Panc1 (cell line): Measurements from ENCODE around the gene DPYSL5. TPM values are rescaled to one million over a fixed set of nuclear protein-coding genes. Genes with fewer than 3 reads are reported as not detected.

Experiments
- ATAC-seq: fragments of 200-7000 bp; cut with Tn5 transposase; 2 replicates; pipeline ENCODE4 v1.9.1; 2020; ENCODE audit warnings: mild to moderate bottlenecking, moderate library complexity
- Bru-seq: library from RNA; stranded (reverse); fragments of 400-500 nt; gene quantifications from one replicate; lab custom pipeline; 2021; lab: Mats Ljungman, UMichigan
- BruChase-seq, 2 experiments: library from RNA; stranded (reverse); fragments of 400-500 nt; gene quantifications; one replicate each; lab custom pipeline; 2021; lab: Mats Ljungman, UMichigan
- BruUV-seq: library from RNA; stranded (reverse); fragments of 400-500 nt; replicated peaks from 2 replicates; lab custom pipeline; 2021; lab: Mats Ljungman, UMichigan
- CTCF ChIA-PET: fragments of 300-600 bp; sonication (Branson Sonifier 250); formaldehyde crosslinking; loops from one replicate; lab custom pipeline; 2022; ENCODE audit warnings: antibody characterized with exemption; lab: Charles Lee
- POLR2A ChIA-PET: fragments of 300-600 bp; sonication (Branson Sonifier 250); formaldehyde crosslinking; loops from one replicate; lab custom pipeline; 2022; ENCODE audit warnings: antibody characterized with exemption; lab: Charles Lee
- DNase-seq: peaks from one replicate; pipeline ENCODE4 v3.0.0-alpha.2; 2010; ENCODE audit warnings: low read depth, low spot score
- H3K27ac ChIP-seq: 2 replicates; pipeline ENCODE4 v1.5.1; 2011; ENCODE audit warnings: mild to moderate bottlenecking, low read length, inconsistent platforms
- H3K27me3 ChIP-seq: fragments of 200-500 bp; sonication (Bioruptor generic); 2 replicates; pipeline ENCODE4 v1.6.0; 2014; ENCODE audit warnings: low read length, inconsistent platforms; ENCODE audit not compliant: control insufficient read depth, insufficient read depth
- H3K36me3 ChIP-seq: fragments of 200-500 bp; sonication (Bioruptor generic); 2 replicates; pipeline ENCODE4 v1.5.1; 2014; ENCODE audit warnings: inconsistent platforms, mild to moderate bottlenecking, low read length, moderate library complexity; ENCODE audit not compliant: control insufficient read depth, insufficient read depth
- H3K4me1 ChIP-seq: 2 replicates; pipeline ENCODE4 v1.5.1; 2011; ENCODE audit warnings: inconsistent platforms, mild to moderate bottlenecking, low read length, moderate library complexity; ENCODE audit not compliant: control insufficient read depth, insufficient read depth
- H3K4me3 ChIP-seq, 2 experiments: 2 replicates each; pipeline ENCODE4 v1.5.1; 2011 to 2012; ENCODE audit warnings: low read depth in 2 of 2, low read length in 2 of 2, mild to moderate bottlenecking in 2 of 2, inconsistent platforms in 1 of 2, moderate library complexity in 1 of 2
- H3K9me3 ChIP-seq: fragments of 200-500 bp; sonication (Bioruptor generic); 2 replicates; pipeline ENCODE4 v1.5.1; 2014; ENCODE audit warnings: low read depth, mild to moderate bottlenecking, inconsistent platforms, low read length, moderate library complexity; ENCODE audit not compliant: control insufficient read depth, insufficient read depth
- POLR2AphosphoS5 ChIP-seq: IDR thresholded peaks from 2 replicates; pipeline ENCODE4 v1.6.1; 2012; ENCODE audit warnings: mild to moderate bottlenecking, low read depth, low read length, moderate library complexity
- SIN3A ChIP-seq: IDR thresholded peaks from 2 replicates; pipeline ENCODE4 v1.6.1; 2012; ENCODE audit warnings: low read depth, mild to moderate bottlenecking, low read length, moderate library complexity, borderline replicate concordance; ENCODE audit not compliant: insufficient read depth
- TCF7L2 ChIP-seq: IDR thresholded peaks from 2 replicates; pipeline ENCODE4 v1.6.1; 2011; ENCODE audit warnings: mild to moderate bottlenecking, low read depth, low read length, inconsistent platforms
- in situ Hi-C: cut with HindIII; loops from 2 replicates; pipeline ENCODE4 v1.10.0; 2016; ENCODE audit warnings: low sequenced_read_pairs, low pct_unique_long_range_greater_than_20kb
- intact Hi-C: fragments of 100-400 bp; cut with micrococcal nuclease; formaldehyde crosslinking; loops from one replicate; pipeline ENCODE4 v1.10.0; 2022; ENCODE audit not compliant: unreplicated experiment
- long read RNA-seq: library from polyadenylated mRNA; unstranded; transcript quantifications from one replicate; pipeline ENCODE4 v2.0.0, GENCODE V29; 2021; ENCODE audit not compliant: unreplicated experiment
- polyA plus RNA-seq: library from polyadenylated mRNA; unstranded; fragments of >200 nt; gene quantifications from one replicate; pipeline ENCODE4 v1.2.1, GENCODE V29; 2012; ENCODE audit warnings: missing spikeins; ENCODE audit not compliant: insufficient read length
- total RNA-seq: library from RNA; stranded (reverse); gene quantifications from one replicate; pipeline ENCODE4 v1.2.1, GENCODE V29; 2021; ENCODE audit not compliant: unreplicated experiment
- TF ChIP-seq, protein P1 (sequence below), 2 experiments: IDR thresholded peaks; 2 replicates each; pipeline ENCODE4 v1.6.1; 2011 to 2012; ENCODE audit warnings: low read depth in 2 of 2, control low read depth in 1 of 2, low read length in 1 of 2, mild to moderate bottlenecking in 1 of 2, moderate library complexity in 1 of 2; ENCODE audit not compliant: insufficient read depth in 1 of 2
- TF ChIP-seq, protein P2 (sequence below): fragments of 450-650 bp; IDR thresholded peaks from 2 replicates; pipeline ENCODE4 v1.5.1; 2017; ENCODE audit warnings: mild to moderate bottlenecking

Gene DPYSL5
- total RNA-seq = 0.31 TPM
- polyA plus RNA-seq = 0.36 TPM
- Bru-seq, nascent RNA = percentile 13 among the genes with signal in this experiment
- BruChase-seq, experiment 1, labeled RNA remaining after a 2-hour chase = percentile 14 among the genes with signal in this experiment
- BruChase-seq, experiment 2, labeled RNA remaining after a 6-hour chase = percentile 14 among the genes with signal in this experiment
- long read RNA-seq = 0 reads

DNA sequence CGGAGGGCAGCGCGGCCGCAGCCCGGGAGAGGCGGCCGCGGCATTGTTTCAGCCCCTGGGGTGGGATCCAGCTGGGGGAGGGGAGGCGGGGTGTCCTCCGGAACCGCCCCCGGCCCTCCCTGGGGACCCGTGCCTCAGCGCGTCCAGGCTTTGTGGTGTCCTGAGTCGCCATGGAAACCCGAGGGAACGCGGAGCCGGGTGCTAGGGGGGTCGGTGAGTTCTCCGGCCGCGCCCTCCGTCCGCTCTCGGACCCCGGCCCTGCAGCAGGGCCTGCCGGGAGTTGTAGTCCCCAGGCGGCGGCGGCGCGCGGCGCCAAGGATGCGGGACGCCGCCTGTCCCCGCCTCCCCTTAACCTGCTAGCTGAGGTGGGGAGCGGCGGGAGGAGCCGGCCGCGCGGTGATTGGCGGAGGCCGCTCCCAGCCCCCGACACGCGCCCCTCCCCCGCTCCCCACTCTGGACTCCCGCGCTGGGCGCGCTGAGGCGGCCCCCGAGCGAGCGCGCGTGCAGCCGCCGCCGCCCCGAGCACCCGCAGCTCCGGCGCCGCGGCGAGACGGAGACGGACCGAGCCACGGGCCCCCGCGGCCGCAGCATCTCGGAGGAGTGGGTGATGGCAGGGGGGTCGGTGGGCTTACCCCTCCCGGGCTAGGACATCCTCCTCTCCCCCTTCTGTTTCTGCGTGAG lies at the start of gene DPYSL5:
Gene DPYSL5, plus strand, starts transcription at position 478 of the 681 bp plus-strand sequence. CDS start 50,368 bp downstream, outside the sequence.
- peaks cover 34% of the 10 kb centered on the region for H3K27me3 ChIP-seq
- H3K4me1 ChIP-seq = peaks cover 4% of the 10 kb centered on the region; the same call in 1 of the 2 replicates
- TF ChIP-seq, protein P1, sequence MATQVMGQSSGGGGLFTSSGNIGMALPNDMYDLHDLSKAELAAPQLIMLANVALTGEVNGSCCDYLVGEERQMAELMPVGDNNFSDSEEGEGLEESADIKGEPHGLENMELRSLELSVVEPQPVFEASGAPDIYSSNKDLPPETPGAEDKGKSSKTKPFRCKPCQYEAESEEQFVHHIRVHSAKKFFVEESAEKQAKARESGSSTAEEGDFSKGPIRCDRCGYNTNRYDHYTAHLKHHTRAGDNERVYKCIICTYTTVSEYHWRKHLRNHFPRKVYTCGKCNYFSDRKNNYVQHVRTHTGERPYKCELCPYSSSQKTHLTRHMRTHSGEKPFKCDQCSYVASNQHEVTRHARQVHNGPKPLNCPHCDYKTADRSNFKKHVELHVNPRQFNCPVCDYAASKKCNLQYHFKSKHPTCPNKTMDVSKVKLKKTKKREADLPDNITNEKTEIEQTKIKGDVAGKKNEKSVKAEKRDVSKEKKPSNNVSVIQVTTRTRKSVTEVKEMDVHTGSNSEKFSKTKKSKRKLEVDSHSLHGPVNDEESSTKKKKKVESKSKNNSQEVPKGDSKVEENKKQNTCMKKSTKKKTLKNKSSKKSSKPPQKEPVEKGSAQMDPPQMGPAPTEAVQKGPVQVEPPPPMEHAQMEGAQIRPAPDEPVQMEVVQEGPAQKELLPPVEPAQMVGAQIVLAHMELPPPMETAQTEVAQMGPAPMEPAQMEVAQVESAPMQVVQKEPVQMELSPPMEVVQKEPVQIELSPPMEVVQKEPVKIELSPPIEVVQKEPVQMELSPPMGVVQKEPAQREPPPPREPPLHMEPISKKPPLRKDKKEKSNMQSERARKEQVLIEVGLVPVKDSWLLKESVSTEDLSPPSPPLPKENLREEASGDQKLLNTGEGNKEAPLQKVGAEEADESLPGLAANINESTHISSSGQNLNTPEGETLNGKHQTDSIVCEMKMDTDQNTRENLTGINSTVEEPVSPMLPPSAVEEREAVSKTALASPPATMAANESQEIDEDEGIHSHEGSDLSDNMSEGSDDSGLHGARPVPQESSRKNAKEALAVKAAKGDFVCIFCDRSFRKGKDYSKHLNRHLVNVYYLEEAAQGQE (IDR thresholded peaks at IDR 0.05; ENCODE audit: insufficient read depth in 1 of 2, low read depth in 2 of 2, low read length in 1 of 2) = no peak
- TF ChIP-seq TCF7L2 = no peak
- TF ChIP-seq, protein P2, sequence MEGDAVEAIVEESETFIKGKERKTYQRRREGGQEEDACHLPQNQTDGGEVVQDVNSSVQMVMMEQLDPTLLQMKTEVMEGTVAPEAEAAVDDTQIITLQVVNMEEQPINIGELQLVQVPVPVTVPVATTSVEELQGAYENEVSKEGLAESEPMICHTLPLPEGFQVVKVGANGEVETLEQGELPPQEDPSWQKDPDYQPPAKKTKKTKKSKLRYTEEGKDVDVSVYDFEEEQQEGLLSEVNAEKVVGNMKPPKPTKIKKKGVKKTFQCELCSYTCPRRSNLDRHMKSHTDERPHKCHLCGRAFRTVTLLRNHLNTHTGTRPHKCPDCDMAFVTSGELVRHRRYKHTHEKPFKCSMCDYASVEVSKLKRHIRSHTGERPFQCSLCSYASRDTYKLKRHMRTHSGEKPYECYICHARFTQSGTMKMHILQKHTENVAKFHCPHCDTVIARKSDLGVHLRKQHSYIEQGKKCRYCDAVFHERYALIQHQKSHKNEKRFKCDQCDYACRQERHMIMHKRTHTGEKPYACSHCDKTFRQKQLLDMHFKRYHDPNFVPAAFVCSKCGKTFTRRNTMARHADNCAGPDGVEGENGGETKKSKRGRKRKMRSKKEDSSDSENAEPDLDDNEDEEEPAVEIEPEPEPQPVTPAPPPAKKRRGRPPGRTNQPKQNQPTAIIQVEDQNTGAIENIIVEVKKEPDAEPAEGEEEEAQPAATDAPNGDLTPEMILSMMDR = no peak
- TF ChIP-seq SIN3A = no peak
- TF ChIP-seq POLR2AphosphoS5 = no peak
- H3K4me3 ChIP-seq = peak within 1 kb of the TSS; percentile 29 to 36
- peak; percentile 60 for ATAC-seq
- no peak within 1 kb of the TSS for H3K27ac ChIP-seq
- in situ Hi-C loops = no loop called here
- CTCF ChIA-PET = interaction anchor here (1.9 kb wide), 1 partner anchor 95 kb away, joined by 5 read pairs; no protein-coding TSS in a partner anchor
- DNase-seq = no peak
- H3K36me3 ChIP-seq = no peaks in the 10 kb centered on the region
- H3K9me3 ChIP-seq = no peaks in the 10 kb centered on the region
- POLR2A ChIA-PET = no interaction called here
- no TSS peak for BruUV-seq
- intact Hi-C loops = loop anchor here (2.0 to 5.0 kb wide), 3 partner anchors 75 to 170 kb away; no protein-coding TSS in a partner anchor

- ChIA-PET CTCF (no interaction called here), POLR2A (interaction anchor here (0.6 kb wide), 1 partner anchor 1145 kb away, joined by 3 read pairs; no protein-coding TSS in a partner anchor)
- in situ Hi-C loops = no loop called here
- Histone ChIP-seq H3K27ac (no peak overlapping the region), H3K4me3 (no peak overlapping the region), H3K36me3 (peaks cover 6% of the 10 kb centered on the region; the same call in 1 of the 2 replicates), H3K27me3 (no peaks in the 10 kb centered on the region), H3K9me3 (no peaks in the 10 kb centered on the region), H3K4me1 (no peaks in the 10 kb centered on the region)
- no TSS peak for BruUV-seq
- intact Hi-C loops = no loop called here
- no peak for DNase-seq
- TF ChIP-seq, protein P1 (IDR thresholded peaks at IDR 0.05; ENCODE audit: insufficient read depth in 1 of 2, low read depth in 2 of 2, low read length in 1 of 2) = no peak
- no peak for TF ChIP-seq SIN3A
- TF ChIP-seq, protein P2 = no peak
- TF ChIP-seq POLR2AphosphoS5 = no peak
- no peak for ATAC-seq
These were observed 46.6 kb upstream of the DPYSL5 start for GRCh38 chr2:26801328-26801727.
